HT-29 (cell line): Measurements from ENCODE around the gene PTGDS. TPM values are rescaled to one million over a fixed set of nuclear protein-coding genes. Genes with fewer than 3 reads are reported as not detected.

Experiments
- DNase-seq: peaks from one replicate; pipeline ENCODE4 v3.0.0-alpha.2; 2015; ENCODE audit warnings: low spot score
- total RNA-seq: library from RNA; depleted of rRNA; stranded (reverse); fragments of >200 nt; shearing (Covaris generic); gene quantifications from 2 replicates; pipeline ENCODE4 v1.2.3, GENCODE V29; 2014

Gene PTGDS
- total RNA-seq, 1 experiment from 2014 or later = not detected

- no peak for DNase-seq
These were observed 31.7 kb upstream of the PTGDS start for GRCh38 chr9:136945333-136946227.

- DNase-seq = no peak
These were observed 30.9 kb upstream of the PTGDS start for GRCh38 chr9:136946228-136947027.

GRCh38 chr9:136947028-136947891 is 30.0 kb upstream of the PTGDS start:
- no peak for DNase-seq

GRCh38 chr9:136947955-136948510 is 29.3 kb upstream of the PTGDS start:
- peak; percentile 57 for DNase-seq

- DNase-seq = no peak
These were observed 28.0 kb upstream of the PTGDS start for GRCh38 chr9:136949239-136949816.

GRCh38 chr9:136949817-136950655 is 27.3 kb upstream of the PTGDS start:
- peak; percentile 97 for DNase-seq

GRCh38 chr9:136950656-136951276 is 26.5 kb upstream of the PTGDS start:
- DNase-seq = peak; percentile 19

- no peak for DNase-seq
These were observed 25.6 kb upstream of the PTGDS start, which contains the start of gene LCN12 for GRCh38 chr9:136951541-136952320. LCN12 (plus strand) TSS chr9:136952273; CDS start chr9:136952328, 55 bp downstream.

GRCh38 chr9:136952321-136952850 is 24.9 kb upstream of the PTGDS start:
- no peak for DNase-seq

- no peak for DNase-seq
These were observed 24.2 kb upstream of the PTGDS start for GRCh38 chr9:136952876-136953770.

- DNase-seq = no peak
These were observed 23.5 kb upstream of the PTGDS start for GRCh38 chr9:136953771-136954269.

GRCh38 chr9:136954270-136955083 is 22.8 kb upstream of the PTGDS start:
- DNase-seq = no peak

GRCh38 chr9:136955202-136955942 is 21.9 kb upstream of the PTGDS start:
- DNase-seq = no peak

GRCh38 chr9:136955943-136956335 is 21.4 kb upstream of the PTGDS start:
- no peak for DNase-seq

GRCh38 chr9:136956604-136957003 is 20.7 kb upstream of the PTGDS start:
- no peak for DNase-seq
